HEK293 (cell line): ENCODE results near the gene KRT71.

Experiments used
- CTCF ChIA-PET: fragments of 350-600 bp; formaldehyde crosslinking; extraction: SDS; loops from one replicate; lab custom pipeline; 2021; ENCODE audit warnings: antibody characterized with exemption; lab: Yijun Ruan, JAX
- POLR2A ChIA-PET: fragments of 300-600 bp; formaldehyde crosslinking; extraction: SDS; loops from one replicate; lab custom pipeline; 2020; ENCODE audit warnings: antibody characterized with exemption, inconsistent platforms; lab: Yijun Ruan, JAX
- H3K27ac ChIP-seq: fragments of 200-500 bp; sonication (Bioruptor generic); 2 replicates; pipeline ENCODE4 v1.5.1; 2014; ENCODE audit warnings: low read depth, low read length, control low read depth, inconsistent platforms; ENCODE audit errors: extremely low read depth
- H3K36me3 ChIP-seq, 2 experiments: fragments of 200-500 bp in 1 of 2; sonication (Bioruptor generic) in 1 of 2; 1 replicate in 1 of 2; 2 replicates in 1 of 2; pipeline ENCODE4 v1.5.1; 2014 to 2017; ENCODE audit warnings: inconsistent platforms in 2 of 2, low read length in 2 of 2; ENCODE audit not compliant: control insufficient read depth in 2 of 2, insufficient read depth in 1 of 2
- H3K4me1 ChIP-seq: fragments of 200-500 bp; sonication (Bioruptor generic); 2 replicates; pipeline ENCODE4 v1.5.1; 2014; ENCODE audit warnings: mild to moderate bottlenecking, low read length, inconsistent platforms; ENCODE audit not compliant: control insufficient read depth, insufficient read depth
- H3K4me3 ChIP-seq: 2 replicates; pipeline ENCODE4 v1.5.1; 2011; ENCODE audit warnings: low read depth, mild to moderate bottlenecking, control low read depth, low read length, moderate library complexity
- H3K9me3 ChIP-seq: fragments of 200-500 bp; sonication (Bioruptor generic); 2 replicates; pipeline ENCODE4 v1.5.1; 2014; ENCODE audit warnings: low read depth, low read length, inconsistent platforms; ENCODE audit not compliant: control insufficient read depth, insufficient read depth
- KLF8 ChIP-seq: fragments of 450-650 bp; formaldehyde crosslinking; IDR thresholded peaks from 2 replicates; pipeline ENCODE4 v1.5.1; 2016; ENCODE audit warnings: missing biosample characterization, missing genetic modification characterization
- PRDM1 ChIP-seq: fragments of 450-650 bp; formaldehyde crosslinking; IDR thresholded peaks from 2 replicates; pipeline ENCODE4; 2016; ENCODE audit warnings: missing biosample characterization, missing genetic modification characterization
- ZBTB17 ChIP-seq: fragments of 450-650 bp; formaldehyde crosslinking; IDR thresholded peaks from 2 replicates; pipeline ENCODE4 v1.5.1; 2016; ENCODE audit warnings: missing biosample characterization, missing genetic modification characterization
- ZBTB21 ChIP-seq: fragments of 450-650 bp; formaldehyde crosslinking; IDR thresholded peaks from 2 replicates; pipeline ENCODE4 v1.5.1; 2017; ENCODE audit warnings: missing biosample characterization, missing genetic modification characterization
- ZIC2 ChIP-seq: fragments of 450-650 bp; formaldehyde crosslinking; IDR thresholded peaks from 2 replicates; pipeline ENCODE4 v1.5.1; 2016; ENCODE audit warnings: missing biosample characterization, missing genetic modification characterization
- ZNF169 ChIP-seq: fragments of 450-650 bp; formaldehyde crosslinking; IDR thresholded peaks from 2 replicates; pipeline ENCODE4 v1.5.1; 2016; ENCODE audit warnings: missing biosample characterization, missing genetic modification characterization
- ZNF174 ChIP-seq: fragments of 450-650 bp; formaldehyde crosslinking; IDR thresholded peaks from 2 replicates; pipeline ENCODE4 v1.5.0; 2017; ENCODE audit warnings: missing biosample characterization, mild to moderate bottlenecking, missing genetic modification characterization
- ZNF184 ChIP-seq: fragments of 450-650 bp; IDR thresholded peaks from 2 replicates; pipeline ENCODE4 v1.5.1; 2018; ENCODE audit warnings: missing biosample characterization, mild to moderate bottlenecking, missing genetic modification characterization
- ZNF223 ChIP-seq: fragments of 450-650 bp; formaldehyde crosslinking; IDR thresholded peaks from 2 replicates; pipeline ENCODE4 v1.5.1; 2016; ENCODE audit warnings: missing biosample characterization, missing genetic modification characterization
- ZNF324 ChIP-seq: fragments of 450-650 bp; formaldehyde crosslinking; IDR thresholded peaks from 2 replicates; pipeline ENCODE4 v1.5.1; 2016; ENCODE audit warnings: missing biosample characterization, missing genetic modification characterization
- ZNF416 ChIP-seq: fragments of 450-650 bp; formaldehyde crosslinking; IDR thresholded peaks from 2 replicates; pipeline ENCODE4 v1.5.1; 2016; ENCODE audit warnings: missing biosample characterization, missing genetic modification characterization
- ZNF544 ChIP-seq: fragments of 450-650 bp; formaldehyde crosslinking; IDR thresholded peaks from 2 replicates; pipeline ENCODE4 v1.5.0; 2017; ENCODE audit warnings: missing biosample characterization, missing genetic modification characterization
- ZNF600 ChIP-seq: fragments of 450-650 bp; formaldehyde crosslinking; IDR thresholded peaks from 2 replicates; pipeline ENCODE4 v1.5.1; 2016; ENCODE audit warnings: missing biosample characterization, missing genetic modification characterization
- ZNF830 ChIP-seq: fragments of 450-650 bp; IDR thresholded peaks from 2 replicates; pipeline ENCODE4 v1.5.0; 2018; ENCODE audit warnings: missing biosample characterization, missing genetic modification characterization, low read depth, mild to moderate bottlenecking, moderate library complexity
- TF ChIP-seq, protein P1 (sequence below): fragments of 450-650 bp; formaldehyde crosslinking; IDR thresholded peaks from 2 replicates; pipeline ENCODE4 v1.5.1; 2017; ENCODE audit warnings: missing biosample characterization, missing genetic modification characterization
- TF ChIP-seq, protein P2 (sequence below): fragments of 450-650 bp; formaldehyde crosslinking; IDR thresholded peaks from 2 replicates; pipeline ENCODE4 v1.5.1; 2016; ENCODE audit warnings: missing biosample characterization, missing genetic modification characterization
- TF ChIP-seq, protein P3 (sequence below): fragments of 450-650 bp; formaldehyde crosslinking; IDR thresholded peaks from 2 replicates; pipeline ENCODE4 v1.5.1; 2016; ENCODE audit warnings: missing biosample characterization, missing genetic modification characterization, borderline replicate concordance
- TF ChIP-seq, protein P4 (sequence below): fragments of 450-650 bp; formaldehyde crosslinking; IDR thresholded peaks from 2 replicates; pipeline ENCODE4 v1.5.1; 2016; ENCODE audit warnings: missing biosample characterization, missing genetic modification characterization
- TF ChIP-seq, protein P5 (sequence below): fragments of 450-650 bp; formaldehyde crosslinking; IDR thresholded peaks from 2 replicates; pipeline ENCODE4 v1.5.1; 2016; ENCODE audit warnings: missing biosample characterization, missing genetic modification characterization

Gene KRT71

DNA sequence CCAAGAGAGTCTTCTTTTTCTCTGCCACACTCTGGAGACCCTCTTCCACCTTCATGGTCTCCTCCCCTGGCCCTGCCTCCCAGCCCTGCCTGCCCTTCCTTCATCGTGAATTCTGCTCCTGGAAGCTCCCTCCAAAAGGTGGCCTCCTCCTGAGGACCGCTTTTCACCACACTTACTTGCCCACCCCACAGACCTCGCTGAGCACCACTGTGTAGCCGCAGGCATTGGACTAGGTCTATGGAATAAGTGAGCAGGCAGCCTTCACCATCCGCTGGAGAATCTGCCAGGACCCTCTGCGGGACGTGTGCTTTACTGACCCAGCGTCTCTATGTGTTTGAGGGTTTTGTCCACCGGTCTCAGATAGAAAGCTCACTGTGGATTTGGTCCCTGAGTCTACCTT, 23.1 kb downstream of the KRT71 start (continued):
- TF ChIP-seq, protein P1, sequence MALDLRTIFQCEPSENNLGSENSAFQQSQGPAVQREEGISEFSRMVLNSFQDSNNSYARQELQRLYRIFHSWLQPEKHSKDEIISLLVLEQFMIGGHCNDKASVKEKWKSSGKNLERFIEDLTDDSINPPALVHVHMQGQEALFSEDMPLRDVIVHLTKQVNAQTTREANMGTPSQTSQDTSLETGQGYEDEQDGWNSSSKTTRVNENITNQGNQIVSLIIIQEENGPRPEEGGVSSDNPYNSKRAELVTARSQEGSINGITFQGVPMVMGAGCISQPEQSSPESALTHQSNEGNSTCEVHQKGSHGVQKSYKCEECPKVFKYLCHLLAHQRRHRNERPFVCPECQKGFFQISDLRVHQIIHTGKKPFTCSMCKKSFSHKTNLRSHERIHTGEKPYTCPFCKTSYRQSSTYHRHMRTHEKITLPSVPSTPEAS (tag by site-specific recombination): no peak
- TF ChIP-seq ZNF600 (tag by site-specific recombination): no peak

DNA sequence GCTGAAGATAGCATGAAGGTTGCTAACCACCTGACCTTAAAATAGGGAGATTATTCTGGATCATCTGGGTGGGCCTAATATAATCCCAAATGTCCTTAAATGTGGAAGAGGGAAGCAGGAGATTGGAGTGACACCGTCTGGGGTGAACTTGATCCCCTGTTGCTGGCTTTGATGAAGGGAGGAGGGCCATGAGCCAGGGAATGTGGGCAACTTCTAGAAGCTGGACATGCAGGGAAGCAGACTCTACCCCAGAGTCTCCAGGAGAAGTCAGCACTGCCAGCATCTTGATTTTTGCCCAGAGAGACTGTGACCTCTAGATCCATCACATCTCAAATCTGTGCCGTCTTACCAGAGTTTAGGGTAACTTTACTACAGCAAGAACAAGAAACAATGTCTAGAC, 23.5 kb downstream of the KRT71 start:
- Histone ChIP-seq H3K4me1 (no peaks in the 10 kb centered on the region), H3K27ac (no peak overlapping the region), H3K4me3 (no peak overlapping the region), H3K9me3 (no peaks in the 10 kb centered on the region), H3K36me3 (no peaks in the 10 kb centered on the region)
- POLR2A ChIA-PET: no interaction called here
- TF ChIP-seq, protein P2, sequence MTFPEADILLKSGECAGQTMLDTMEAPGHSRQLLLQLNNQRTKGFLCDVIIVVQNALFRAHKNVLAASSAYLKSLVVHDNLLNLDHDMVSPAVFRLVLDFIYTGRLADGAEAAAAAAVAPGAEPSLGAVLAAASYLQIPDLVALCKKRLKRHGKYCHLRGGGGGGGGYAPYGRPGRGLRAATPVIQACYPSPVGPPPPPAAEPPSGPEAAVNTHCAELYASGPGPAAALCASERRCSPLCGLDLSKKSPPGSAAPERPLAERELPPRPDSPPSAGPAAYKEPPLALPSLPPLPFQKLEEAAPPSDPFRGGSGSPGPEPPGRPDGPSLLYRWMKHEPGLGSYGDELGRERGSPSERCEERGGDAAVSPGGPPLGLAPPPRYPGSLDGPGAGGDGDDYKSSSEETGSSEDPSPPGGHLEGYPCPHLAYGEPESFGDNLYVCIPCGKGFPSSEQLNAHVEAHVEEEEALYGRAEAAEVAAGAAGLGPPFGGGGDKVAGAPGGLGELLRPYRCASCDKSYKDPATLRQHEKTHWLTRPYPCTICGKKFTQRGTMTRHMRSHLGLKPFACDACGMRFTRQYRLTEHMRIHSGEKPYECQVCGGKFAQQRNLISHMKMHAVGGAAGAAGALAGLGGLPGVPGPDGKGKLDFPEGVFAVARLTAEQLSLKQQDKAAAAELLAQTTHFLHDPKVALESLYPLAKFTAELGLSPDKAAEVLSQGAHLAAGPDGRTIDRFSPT (tag by site-specific recombination): no peak
- CTCF ChIA-PET: no interaction called here

DNA sequence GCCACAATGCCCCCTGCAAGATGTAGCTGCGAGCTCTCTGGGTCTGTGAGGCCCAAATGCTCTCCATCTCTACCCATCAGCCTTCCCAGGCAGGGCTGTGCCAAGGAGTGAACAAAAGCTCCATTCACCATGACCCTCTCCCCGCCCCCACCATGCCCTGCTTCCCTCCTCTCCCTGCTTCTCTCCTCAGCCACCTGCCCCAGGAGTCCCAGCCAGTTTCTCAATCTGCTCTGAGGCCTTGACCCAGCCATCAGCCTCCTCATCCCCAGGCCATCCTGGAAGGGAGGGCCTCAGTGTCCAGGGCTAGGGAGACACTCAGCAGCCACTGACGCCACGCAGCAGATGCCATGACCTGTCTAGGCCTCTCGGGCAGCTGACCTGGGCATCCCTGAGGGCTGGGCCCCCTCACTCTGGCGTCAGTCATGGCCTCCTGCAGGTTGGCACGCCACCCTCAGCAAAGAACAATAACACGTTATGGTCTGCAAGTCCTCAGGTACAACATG, 24.3 kb downstream of the KRT71 start:
- Histone ChIP-seq H3K36me3 (no peaks in the 10 kb centered on the region), H3K27ac (no peak overlapping the region), H3K9me3 (no peaks in the 10 kb centered on the region), H3K4me3 (no peak overlapping the region), H3K4me1 (no peaks in the 10 kb centered on the region)
- no peak for TF ChIP-seq ZNF223 (tag by site-specific recombination)
- no peak for TF ChIP-seq ZNF600 (tag by site-specific recombination)
- TF ChIP-seq ZBTB21 (tag by site-specific recombination): no peak
- no peak for TF ChIP-seq ZIC2 (tag by site-specific recombination)
- no peak for TF ChIP-seq ZNF184 (tag by site-specific recombination)
- TF ChIP-seq ZNF174 (tag by site-specific recombination): no peak
- TF ChIP-seq, protein P3, sequence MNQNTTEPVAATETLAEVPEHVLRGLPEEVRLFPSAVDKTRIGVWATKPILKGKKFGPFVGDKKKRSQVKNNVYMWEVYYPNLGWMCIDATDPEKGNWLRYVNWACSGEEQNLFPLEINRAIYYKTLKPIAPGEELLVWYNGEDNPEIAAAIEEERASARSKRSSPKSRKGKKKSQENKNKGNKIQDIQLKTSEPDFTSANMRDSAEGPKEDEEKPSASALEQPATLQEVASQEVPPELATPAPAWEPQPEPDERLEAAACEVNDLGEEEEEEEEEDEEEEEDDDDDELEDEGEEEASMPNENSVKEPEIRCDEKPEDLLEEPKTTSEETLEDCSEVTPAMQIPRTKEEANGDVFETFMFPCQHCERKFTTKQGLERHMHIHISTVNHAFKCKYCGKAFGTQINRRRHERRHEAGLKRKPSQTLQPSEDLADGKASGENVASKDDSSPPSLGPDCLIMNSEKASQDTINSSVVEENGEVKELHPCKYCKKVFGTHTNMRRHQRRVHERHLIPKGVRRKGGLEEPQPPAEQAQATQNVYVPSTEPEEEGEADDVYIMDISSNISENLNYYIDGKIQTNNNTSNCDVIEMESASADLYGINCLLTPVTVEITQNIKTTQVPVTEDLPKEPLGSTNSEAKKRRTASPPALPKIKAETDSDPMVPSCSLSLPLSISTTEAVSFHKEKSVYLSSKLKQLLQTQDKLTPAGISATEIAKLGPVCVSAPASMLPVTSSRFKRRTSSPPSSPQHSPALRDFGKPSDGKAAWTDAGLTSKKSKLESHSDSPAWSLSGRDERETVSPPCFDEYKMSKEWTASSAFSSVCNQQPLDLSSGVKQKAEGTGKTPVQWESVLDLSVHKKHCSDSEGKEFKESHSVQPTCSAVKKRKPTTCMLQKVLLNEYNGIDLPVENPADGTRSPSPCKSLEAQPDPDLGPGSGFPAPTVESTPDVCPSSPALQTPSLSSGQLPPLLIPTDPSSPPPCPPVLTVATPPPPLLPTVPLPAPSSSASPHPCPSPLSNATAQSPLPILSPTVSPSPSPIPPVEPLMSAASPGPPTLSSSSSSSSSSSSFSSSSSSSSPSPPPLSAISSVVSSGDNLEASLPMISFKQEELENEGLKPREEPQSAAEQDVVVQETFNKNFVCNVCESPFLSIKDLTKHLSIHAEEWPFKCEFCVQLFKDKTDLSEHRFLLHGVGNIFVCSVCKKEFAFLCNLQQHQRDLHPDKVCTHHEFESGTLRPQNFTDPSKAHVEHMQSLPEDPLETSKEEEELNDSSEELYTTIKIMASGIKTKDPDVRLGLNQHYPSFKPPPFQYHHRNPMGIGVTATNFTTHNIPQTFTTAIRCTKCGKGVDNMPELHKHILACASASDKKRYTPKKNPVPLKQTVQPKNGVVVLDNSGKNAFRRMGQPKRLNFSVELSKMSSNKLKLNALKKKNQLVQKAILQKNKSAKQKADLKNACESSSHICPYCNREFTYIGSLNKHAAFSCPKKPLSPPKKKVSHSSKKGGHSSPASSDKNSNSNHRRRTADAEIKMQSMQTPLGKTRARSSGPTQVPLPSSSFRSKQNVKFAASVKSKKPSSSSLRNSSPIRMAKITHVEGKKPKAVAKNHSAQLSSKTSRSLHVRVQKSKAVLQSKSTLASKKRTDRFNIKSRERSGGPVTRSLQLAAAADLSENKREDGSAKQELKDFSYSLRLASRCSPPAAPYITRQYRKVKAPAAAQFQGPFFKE (tag by site-specific recombination): no peak
- no peak for TF ChIP-seq ZNF416
- no peak for TF ChIP-seq KLF8 (tag by site-specific recombination)
- TF ChIP-seq, protein P4, sequence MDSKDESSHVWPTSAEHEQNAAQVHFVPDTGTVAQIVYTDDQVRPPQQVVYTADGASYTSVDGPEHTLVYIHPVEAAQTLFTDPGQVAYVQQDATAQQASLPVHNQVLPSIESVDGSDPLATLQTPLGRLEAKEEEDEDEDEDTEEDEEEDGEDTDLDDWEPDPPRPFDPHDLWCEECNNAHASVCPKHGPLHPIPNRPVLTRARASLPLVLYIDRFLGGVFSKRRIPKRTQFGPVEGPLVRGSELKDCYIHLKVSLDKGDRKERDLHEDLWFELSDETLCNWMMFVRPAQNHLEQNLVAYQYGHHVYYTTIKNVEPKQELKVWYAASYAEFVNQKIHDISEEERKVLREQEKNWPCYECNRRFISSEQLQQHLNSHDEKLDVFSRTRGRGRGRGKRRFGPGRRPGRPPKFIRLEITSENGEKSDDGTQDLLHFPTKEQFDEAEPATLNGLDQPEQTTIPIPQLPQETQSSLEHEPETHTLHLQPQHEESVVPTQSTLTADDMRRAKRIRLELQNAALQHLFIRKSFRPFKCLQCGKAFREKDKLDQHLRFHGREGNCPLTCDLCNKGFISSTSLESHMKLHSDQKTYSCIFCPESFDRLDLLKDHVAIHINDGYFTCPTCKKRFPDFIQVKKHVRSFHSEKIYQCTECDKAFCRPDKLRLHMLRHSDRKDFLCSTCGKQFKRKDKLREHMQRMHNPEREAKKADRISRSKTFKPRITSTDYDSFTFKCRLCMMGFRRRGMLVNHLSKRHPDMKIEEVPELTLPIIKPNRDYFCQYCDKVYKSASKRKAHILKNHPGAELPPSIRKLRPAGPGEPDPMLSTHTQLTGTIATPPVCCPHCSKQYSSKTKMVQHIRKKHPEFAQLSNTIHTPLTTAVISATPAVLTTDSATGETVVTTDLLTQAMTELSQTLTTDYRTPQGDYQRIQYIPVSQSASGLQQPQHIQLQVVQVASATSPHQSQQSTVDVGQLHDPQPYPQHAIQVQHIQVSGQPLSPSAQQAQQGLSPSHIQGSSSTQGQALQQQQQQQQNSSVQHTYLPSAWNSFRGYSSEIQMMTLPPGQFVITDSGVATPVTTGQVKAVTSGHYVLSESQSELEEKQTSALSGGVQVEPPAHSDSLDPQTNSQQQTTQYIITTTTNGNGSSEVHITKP: no peak
- TF ChIP-seq ZNF324 (tag by site-specific recombination): no peak
- TF ChIP-seq, protein P5, sequence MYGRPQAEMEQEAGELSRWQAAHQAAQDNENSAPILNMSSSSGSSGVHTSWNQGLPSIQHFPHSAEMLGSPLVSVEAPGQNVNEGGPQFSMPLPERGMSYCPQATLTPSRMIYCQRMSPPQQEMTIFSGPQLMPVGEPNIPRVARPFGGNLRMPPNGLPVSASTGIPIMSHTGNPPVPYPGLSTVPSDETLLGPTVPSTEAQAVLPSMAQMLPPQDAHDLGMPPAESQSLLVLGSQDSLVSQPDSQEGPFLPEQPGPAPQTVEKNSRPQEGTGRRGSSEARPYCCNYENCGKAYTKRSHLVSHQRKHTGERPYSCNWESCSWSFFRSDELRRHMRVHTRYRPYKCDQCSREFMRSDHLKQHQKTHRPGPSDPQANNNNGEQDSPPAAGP (tag by site-specific recombination): no peak
- TF ChIP-seq PRDM1: no peak
- TF ChIP-seq ZNF830 (tag by site-specific recombination): no peak
- no peak for TF ChIP-seq ZBTB17 (tag by site-specific recombination)
- no peak for TF ChIP-seq ZNF169
- no peak for TF ChIP-seq ZNF544 (tag by site-specific recombination)
- POLR2A ChIA-PET: no interaction called here
- CTCF ChIA-PET: interaction anchor here (0.6 kb wide), 1 partner anchor 136 kb away, joined by 4 read pairs; no protein-coding TSS in a partner anchor
